ENCODE results near the gene KRT36. TPM values are rescaled to one million over a fixed set of nuclear protein-coding genes. Genes with fewer than 3 reads are reported as not detected.

The KRT36 gene
- total and polyA plus RNA-seq, 2 experiments from 2014 or later, result not detected

- TF ChIP-seq CTCF (conservative IDR thresholded peaks at IDR 0.05; ENCODE audit: low read depth in 2 of 2) (no peak), ETS1 (IDR thresholded peaks at IDR 0.05) (no peak), POLR2AphosphoS5 (IDR thresholded peaks at IDR 0.05; ENCODE audit: low read depth) (no peak), EZH2phosphoT487 (IDR thresholded peaks at IDR 0.05; ENCODE audit: unreplicated experiment) (no peak)
These were observed 42.9 kb downstream of the KRT36 start (continued) for GRCh38 chr17:41446806-41447205.

- Mint-ChIP-seq H3K4me1 (no peaks in the 10 kb centered on the region), H3K4me3 (no peak overlapping the region), H3K9me3 (peaks cover 4% of the 10 kb centered on the region; the same call in 2 of the 3 replicates), H3K36me3 (ENCODE audit: low read depth) (no peaks in the 10 kb centered on the region), H3K27ac (no peak overlapping the region), H3K27me3 (ENCODE audit: insufficient read depth, low read depth, poor library complexity) (peaks cover 2% of the 10 kb centered on the region)
- Histone ChIP-seq H3K4me2 (no peak overlapping the region), H3K9me2 (ENCODE audit: insufficient read depth) (0 out of 2 replicates have a peak, but pooled peaks cover 11% of the 10 kb centered on the region), H3K27ac (ENCODE audit: low read depth) (no peak overlapping the region), H2AFZ (no peak overlapping the region), H3K4me3 (no peak overlapping the region), H4K20me1 (replicated peaks; ENCODE audit: insufficient read depth) (no peaks in the 10 kb centered on the region), H3F3A (replicated peaks; ENCODE audit: low read depth) (no peaks in the 10 kb centered on the region), H3K79me2 (replicated peaks; ENCODE audit: insufficient read depth) (no peaks in the 10 kb centered on the region), H3K4me1 (ENCODE audit: insufficient read depth) (no peaks in the 10 kb centered on the region), H3K36me3 (ENCODE audit: insufficient read depth) (no peaks in the 10 kb centered on the region), H3K27me3 (ENCODE audit: insufficient read depth) (no peaks in the 10 kb centered on the region)
- DNase-seq (ENCODE audit: low spot score) (no peak), ATAC-seq (no peak)
- no peak for TF ChIP-seq CREB1 (CRISPR knock-in tag; IDR thresholded peaks at IDR 0.05; ENCODE audit: low read depth)
- TF ChIP-seq NANOG (IDR thresholded peaks at IDR 0.05; ENCODE audit: borderline replicate concordance), result no peak
- TF ChIP-seq JUNB (IDR thresholded peaks at IDR 0.05; ENCODE audit: unreplicated experiment), result no peak
- TF ChIP-seq ZNF462 (CRISPR knock-in tag; IDR thresholded peaks at IDR 0.05), result no peak
- no peak for TF ChIP-seq EZH2 (IDR thresholded peaks at IDR 0.05; ENCODE audit: low read depth, unreplicated experiment)
- TF ChIP-seq EZH2phosphoT487 (IDR thresholded peaks at IDR 0.05; ENCODE audit: unreplicated experiment), result no peak
- no peak for TF ChIP-seq ETS1 (IDR thresholded peaks at IDR 0.05)
- no peak for TF ChIP-seq ZNF331 (CRISPR knock-in tag; IDR thresholded peaks at IDR 0.05; ENCODE audit: low read depth)
- no peak for TF ChIP-seq REST (IDR thresholded peaks at IDR 0.05; ENCODE audit: unreplicated experiment)
- no peak for TF ChIP-seq ZNF114 (CRISPR knock-in tag; IDR thresholded peaks at IDR 0.05)
These were observed 45.1 kb downstream of the KRT36 start for GRCh38 chr17:41444640-41445039.
